Astrocyte (in vitro differentiated cells and primary cell): ENCODE results near the gene EHD1. TPM values are rescaled to one million over a fixed set of nuclear protein-coding genes. Genes with fewer than 3 reads are reported as not detected.

Source experiments
- DNase-seq: peaks from one replicate; pipeline ENCODE4 v3.0.0-alpha.2; 2010; ENCODE audit warnings: low read depth
- FAIRE-seq: peaks from 2 replicates; lab custom pipeline; 2011; peaks lifted over from hg19 to GRCh38; lab: Jason Lieb, UNC
- H2AFZ ChIP-seq: 2 replicates; pipeline ENCODE4 v1.6.0; 2012; ENCODE audit warnings: low read depth, low read length, inconsistent platforms
- H3K27ac ChIP-seq: 2 replicates; pipeline ENCODE4 v1.5.1; 2011; ENCODE audit warnings: low read depth, low read length, inconsistent platforms
- H3K27me3 ChIP-seq: 2 replicates; pipeline ENCODE4 v1.6.0; 2011; ENCODE audit warnings: low read length, inconsistent platforms; ENCODE audit not compliant: insufficient read depth
- H3K36me3 ChIP-seq: 2 replicates; pipeline ENCODE4 v1.5.1; 2011; ENCODE audit warnings: low read length, inconsistent platforms; ENCODE audit not compliant: insufficient read depth
- H3K4me1 ChIP-seq: 2 replicates; pipeline ENCODE4 v1.5.1; 2011; ENCODE audit warnings: low read length, inconsistent platforms; ENCODE audit not compliant: insufficient read depth
- H3K4me2 ChIP-seq: 2 replicates; pipeline ENCODE4 v1.6.0; 2012; ENCODE audit warnings: low read length, inconsistent platforms
- H3K4me3 ChIP-seq: 2 replicates; pipeline ENCODE4 v1.5.1; 2011; ENCODE audit warnings: low read depth, mild to moderate bottlenecking, low read length, inconsistent platforms; ENCODE audit not compliant: insufficient read depth
- H3K79me2 ChIP-seq: 2 replicates; pipeline ENCODE4 v1.6.0; 2012; ENCODE audit warnings: mild to moderate bottlenecking, low read length, inconsistent platforms; ENCODE audit not compliant: insufficient read depth
- H3K9ac ChIP-seq: 2 replicates; pipeline ENCODE4 v1.6.0; 2012; ENCODE audit warnings: mild to moderate bottlenecking, low read length, inconsistent platforms
- H3K9me3 ChIP-seq: 2 replicates; pipeline ENCODE4 v1.5.1; 2012; ENCODE audit warnings: low read depth, mild to moderate bottlenecking, low read length, inconsistent platforms; ENCODE audit not compliant: insufficient read depth
- H4K20me1 ChIP-seq: 2 replicates; pipeline ENCODE4 v1.6.0; 2012; ENCODE audit warnings: low read length, inconsistent platforms; ENCODE audit not compliant: insufficient read depth
- H3K27ac Mint-ChIP-seq: one replicate; pipeline ENCODE4 v1.8.0; 2021; ENCODE audit warnings: mild to moderate bottlenecking, mixed read lengths; ENCODE audit not compliant: unreplicated experiment
- H3K27me3 Mint-ChIP-seq: one replicate; pipeline ENCODE4 v1.8.0; 2021; ENCODE audit warnings: low read depth, mixed read lengths; ENCODE audit not compliant: unreplicated experiment
- H3K36me3 Mint-ChIP-seq: one replicate; pipeline ENCODE4 v1.8.0; 2021; ENCODE audit warnings: low read depth, mixed read lengths; ENCODE audit not compliant: unreplicated experiment
- H3K4me1 Mint-ChIP-seq: one replicate; pipeline ENCODE4 v1.8.0; 2021; ENCODE audit warnings: low read depth, mixed read lengths; ENCODE audit not compliant: unreplicated experiment
- H3K4me3 Mint-ChIP-seq: one replicate; pipeline ENCODE4 v1.8.0; 2021; ENCODE audit warnings: mild to moderate bottlenecking, moderate library complexity, mixed read lengths; ENCODE audit not compliant: unreplicated experiment
- H3K9me3 Mint-ChIP-seq: one replicate; pipeline ENCODE4 v1.8.0; 2021; ENCODE audit warnings: mild to moderate bottlenecking, mixed read lengths; ENCODE audit not compliant: unreplicated experiment
- EZH2 ChIP-seq: IDR thresholded peaks from 2 replicates; pipeline ENCODE4 v1.6.1; 2012; ENCODE audit warnings: mild to moderate bottlenecking, low read length, inconsistent platforms; ENCODE audit not compliant: insufficient read depth
- total RNA-seq: library from RNA; stranded (reverse); gene quantifications from 2 replicates; pipeline ENCODE4 v1.2.1, GENCODE V29; 2021
- TF ChIP-seq, protein P1 (sequence below): IDR thresholded peaks from 2 replicates; pipeline ENCODE4 v1.5.1; 2011; ENCODE audit warnings: low read depth, mild to moderate bottlenecking, inconsistent platforms, low read length, moderate library complexity; ENCODE audit not compliant: insufficient read depth

EHD1 gene
- total RNA-seq, 1 donor from 2014 or later = 201 TPM

GRCh38 chr11:64888406-64888728 is 9.9 kb upstream of the EHD1 start:
- peaks cover 14% of the 10 kb centered on the region for H3K4me1 Mint-ChIP-seq
- Histone ChIP-seq H3K4me1 (peaks cover 8% of the 10 kb centered on the region), H4K20me1 (no peaks in the 10 kb centered on the region), H3K36me3 (no peaks in the 10 kb centered on the region), H3K79me2 (no peaks in the 10 kb centered on the region), H3K27ac (no peak overlapping the region), H3K9me3 (no peaks in the 10 kb centered on the region), H3K4me3 (peak overlapping the region; percentile 38), H3K4me2 (peak overlapping the region; percentile 85), H2AFZ (peak overlapping the region; percentile 99), H3K27me3 (no peaks in the 10 kb centered on the region), H3K9ac (peak overlapping the region; percentile 52)
- no peak for DNase-seq
- FAIRE-seq = no peak
- H3K27me3 Mint-ChIP-seq = peaks cover 7% of the 10 kb centered on the region
- TF ChIP-seq, protein P1, sequence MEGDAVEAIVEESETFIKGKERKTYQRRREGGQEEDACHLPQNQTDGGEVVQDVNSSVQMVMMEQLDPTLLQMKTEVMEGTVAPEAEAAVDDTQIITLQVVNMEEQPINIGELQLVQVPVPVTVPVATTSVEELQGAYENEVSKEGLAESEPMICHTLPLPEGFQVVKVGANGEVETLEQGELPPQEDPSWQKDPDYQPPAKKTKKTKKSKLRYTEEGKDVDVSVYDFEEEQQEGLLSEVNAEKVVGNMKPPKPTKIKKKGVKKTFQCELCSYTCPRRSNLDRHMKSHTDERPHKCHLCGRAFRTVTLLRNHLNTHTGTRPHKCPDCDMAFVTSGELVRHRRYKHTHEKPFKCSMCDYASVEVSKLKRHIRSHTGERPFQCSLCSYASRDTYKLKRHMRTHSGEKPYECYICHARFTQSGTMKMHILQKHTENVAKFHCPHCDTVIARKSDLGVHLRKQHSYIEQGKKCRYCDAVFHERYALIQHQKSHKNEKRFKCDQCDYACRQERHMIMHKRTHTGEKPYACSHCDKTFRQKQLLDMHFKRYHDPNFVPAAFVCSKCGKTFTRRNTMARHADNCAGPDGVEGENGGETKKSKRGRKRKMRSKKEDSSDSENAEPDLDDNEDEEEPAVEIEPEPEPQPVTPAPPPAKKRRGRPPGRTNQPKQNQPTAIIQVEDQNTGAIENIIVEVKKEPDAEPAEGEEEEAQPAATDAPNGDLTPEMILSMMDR = no peak
- TF ChIP-seq EZH2 = no peak
- no peaks in the 10 kb centered on the region for H3K9me3 Mint-ChIP-seq
- peaks cover 2% of the 10 kb centered on the region for H3K36me3 Mint-ChIP-seq
- H3K4me3 Mint-ChIP-seq = peak overlapping the region; percentile 79
- H3K27ac Mint-ChIP-seq = no peak overlapping the region

GRCh38 chr11:64887757-64888405 is 9.5 kb upstream of the EHD1 start:
- TF ChIP-seq EZH2 = no peak
- TF ChIP-seq, protein P1 = peak; percentile 38
- H3K9me3 Mint-ChIP-seq = no peaks in the 10 kb centered on the region
- Histone ChIP-seq H3K36me3 (no peaks in the 10 kb centered on the region), H3K79me2 (no peaks in the 10 kb centered on the region), H2AFZ (peak overlapping the region; percentile 99), H3K9ac (peak overlapping the region; percentile 52), H4K20me1 (no peaks in the 10 kb centered on the region), H3K4me1 (peaks cover 8% of the 10 kb centered on the region), H3K27ac (no peak overlapping the region), H3K4me2 (peak overlapping the region; percentile 85), H3K27me3 (no peaks in the 10 kb centered on the region), H3K4me3 (peak overlapping the region; percentile 38), H3K9me3 (no peaks in the 10 kb centered on the region)
- H3K4me3 Mint-ChIP-seq = peak overlapping the region; percentile 79
- no peak for FAIRE-seq
- DNase-seq = no peak
- peak overlapping the region; percentile 47 for H3K27ac Mint-ChIP-seq
- H3K27me3 Mint-ChIP-seq = peaks cover 7% of the 10 kb centered on the region
- peaks cover 14% of the 10 kb centered on the region for H3K4me1 Mint-ChIP-seq
- peaks cover 2% of the 10 kb centered on the region for H3K36me3 Mint-ChIP-seq

- Mint-ChIP-seq H3K9me3 (no peaks in the 10 kb centered on the region), H3K4me1 (peaks cover 14% of the 10 kb centered on the region), H3K36me3 (peaks cover 2% of the 10 kb centered on the region), H3K27ac (no peak overlapping the region), H3K27me3 (peaks cover 7% of the 10 kb centered on the region), H3K4me3 (peak overlapping the region; percentile 12)
- Histone ChIP-seq H2AFZ (peak overlapping the region; percentile 3), H3K4me2 (peak overlapping the region; percentile 85), H4K20me1 (no peaks in the 10 kb centered on the region), H3K9me3 (no peaks in the 10 kb centered on the region), H3K4me3 (no peak overlapping the region), H3K27me3 (no peaks in the 10 kb centered on the region), H3K4me1 (peaks cover 8% of the 10 kb centered on the region), H3K9ac (peak overlapping the region; percentile 16), H3K79me2 (no peaks in the 10 kb centered on the region), H3K36me3 (no peaks in the 10 kb centered on the region), H3K27ac (no peak overlapping the region)
- no peak for DNase-seq
- FAIRE-seq = no peak
- no peak for TF ChIP-seq EZH2
- TF ChIP-seq, protein P1 = no peak
Measured at GRCh38 chr11:64887234-64887756, 8.9 kb upstream of the EHD1 start.
